ENCODE measurements around the gene NR2F1. TPM values are rescaled to one million over a fixed set of nuclear protein-coding genes. Genes with fewer than 3 reads are reported as not detected.

NR2F1 gene
- total RNA-seq, 4 donors from 2014 or later: 25.8 to 43.3 (median 37.5) TPM

DNA sequence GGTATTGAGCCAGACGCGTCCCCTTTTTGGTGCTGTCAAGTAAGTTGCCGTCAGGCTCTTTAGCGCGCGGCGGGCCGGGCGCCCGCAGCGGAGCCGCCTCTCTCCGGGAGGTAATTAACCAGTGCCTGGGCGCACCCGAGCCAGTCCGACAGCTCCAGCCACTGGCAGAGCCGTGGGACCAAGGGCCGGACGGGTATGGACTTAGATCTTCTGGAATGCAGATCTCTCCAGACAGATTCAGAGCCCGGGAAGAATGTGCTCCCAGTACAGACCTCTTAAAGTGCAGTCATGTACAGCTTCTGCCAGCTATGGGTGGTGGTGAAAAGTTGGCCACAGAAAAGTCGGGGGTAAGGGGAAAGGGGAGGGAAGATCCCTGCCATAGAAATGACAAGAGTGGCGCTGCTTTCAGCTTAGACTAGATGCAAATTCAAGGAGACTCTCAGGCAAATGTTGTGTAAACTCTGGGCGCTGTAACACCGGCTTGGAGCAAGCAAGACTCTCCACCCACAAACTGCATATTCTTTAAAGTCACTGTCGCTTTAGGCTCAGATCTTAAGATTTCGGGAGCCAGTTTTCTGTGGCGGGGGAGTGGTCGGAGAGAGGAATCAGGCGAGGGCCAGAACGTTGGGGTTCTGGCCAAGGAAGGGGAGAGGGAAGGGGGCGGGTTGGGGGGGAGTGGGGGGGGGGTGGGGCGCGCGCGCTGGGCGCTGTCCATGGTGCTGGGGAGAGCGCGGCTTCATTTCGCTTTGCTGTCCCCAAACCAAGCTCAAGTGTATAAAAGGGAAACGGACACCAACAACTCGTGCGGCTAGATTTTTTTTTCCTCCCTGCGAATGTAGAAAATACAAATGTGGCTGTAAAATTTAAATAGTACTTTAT, 29.2 kb downstream of the NR2F1 start:
- Histone ChIP-seq H3K27ac (no peak overlapping the region), H3K9me3 (no peaks in the 10 kb centered on the region), H3K4me3 (replicated peaks in 1 of 3) (no peak overlapping the region), H3K4me1 (peaks cover 0 to 22% of the 10 kb centered on the region in 2 donors), H3K27me3 (peaks cover 51% of the 10 kb centered on the region), H3K36me3 (no peaks in the 10 kb centered on the region)
- WGBS, 2 donors: 4 to 6% methylated on average over 39 to 43 of the region's 43 CpGs
- TF ChIP-seq POLR2A (IDR thresholded peaks at IDR 0.05): no peak
- TF ChIP-seq, protein P1, sequence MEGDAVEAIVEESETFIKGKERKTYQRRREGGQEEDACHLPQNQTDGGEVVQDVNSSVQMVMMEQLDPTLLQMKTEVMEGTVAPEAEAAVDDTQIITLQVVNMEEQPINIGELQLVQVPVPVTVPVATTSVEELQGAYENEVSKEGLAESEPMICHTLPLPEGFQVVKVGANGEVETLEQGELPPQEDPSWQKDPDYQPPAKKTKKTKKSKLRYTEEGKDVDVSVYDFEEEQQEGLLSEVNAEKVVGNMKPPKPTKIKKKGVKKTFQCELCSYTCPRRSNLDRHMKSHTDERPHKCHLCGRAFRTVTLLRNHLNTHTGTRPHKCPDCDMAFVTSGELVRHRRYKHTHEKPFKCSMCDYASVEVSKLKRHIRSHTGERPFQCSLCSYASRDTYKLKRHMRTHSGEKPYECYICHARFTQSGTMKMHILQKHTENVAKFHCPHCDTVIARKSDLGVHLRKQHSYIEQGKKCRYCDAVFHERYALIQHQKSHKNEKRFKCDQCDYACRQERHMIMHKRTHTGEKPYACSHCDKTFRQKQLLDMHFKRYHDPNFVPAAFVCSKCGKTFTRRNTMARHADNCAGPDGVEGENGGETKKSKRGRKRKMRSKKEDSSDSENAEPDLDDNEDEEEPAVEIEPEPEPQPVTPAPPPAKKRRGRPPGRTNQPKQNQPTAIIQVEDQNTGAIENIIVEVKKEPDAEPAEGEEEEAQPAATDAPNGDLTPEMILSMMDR (IDR thresholded peaks at IDR 0.05): no peak
- intact Hi-C loops (cut with DNase I): no loop called here
- DNase-seq: peak in 1 of 2 donors; percentile 17

DNA sequence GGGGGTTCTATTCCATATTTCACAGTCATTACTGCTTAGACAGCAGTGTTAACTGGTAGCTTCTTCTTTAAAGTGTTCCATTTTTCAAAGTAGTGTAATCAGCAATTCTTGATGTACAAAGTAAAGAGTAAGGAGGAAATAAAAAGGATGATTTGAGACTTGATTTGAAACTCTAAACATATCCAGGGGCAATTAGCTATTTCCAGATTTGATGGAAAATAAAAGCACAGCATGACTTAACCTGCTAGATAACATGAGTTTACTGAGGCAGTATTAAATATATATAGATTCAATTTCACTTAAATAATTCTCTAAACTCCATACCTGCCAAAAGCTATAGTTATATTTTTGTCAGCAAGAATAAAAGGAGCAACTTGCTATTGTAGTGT, 29.8 kb downstream of the NR2F1 start:
- DNase-seq: no peak
- H3K27me3 ChIP-seq: peaks cover 47% of the 10 kb centered on the region
- TF ChIP-seq, protein P1 (IDR thresholded peaks at IDR 0.05): no peak
- TF ChIP-seq POLR2A (IDR thresholded peaks at IDR 0.05): no peak
- intact Hi-C loops (cut with DNase I): no loop called here
- H3K4me1 ChIP-seq: peaks cover 0 to 17% of the 10 kb centered on the region in 2 donors
- no peak overlapping the region for H3K4me3 ChIP-seq (replicated peaks in 1 of 3)
- H3K36me3 ChIP-seq: no peaks in the 10 kb centered on the region
- H3K27ac ChIP-seq: no peak overlapping the region
- H3K9me3 ChIP-seq: no peaks in the 10 kb centered on the region

DNA sequence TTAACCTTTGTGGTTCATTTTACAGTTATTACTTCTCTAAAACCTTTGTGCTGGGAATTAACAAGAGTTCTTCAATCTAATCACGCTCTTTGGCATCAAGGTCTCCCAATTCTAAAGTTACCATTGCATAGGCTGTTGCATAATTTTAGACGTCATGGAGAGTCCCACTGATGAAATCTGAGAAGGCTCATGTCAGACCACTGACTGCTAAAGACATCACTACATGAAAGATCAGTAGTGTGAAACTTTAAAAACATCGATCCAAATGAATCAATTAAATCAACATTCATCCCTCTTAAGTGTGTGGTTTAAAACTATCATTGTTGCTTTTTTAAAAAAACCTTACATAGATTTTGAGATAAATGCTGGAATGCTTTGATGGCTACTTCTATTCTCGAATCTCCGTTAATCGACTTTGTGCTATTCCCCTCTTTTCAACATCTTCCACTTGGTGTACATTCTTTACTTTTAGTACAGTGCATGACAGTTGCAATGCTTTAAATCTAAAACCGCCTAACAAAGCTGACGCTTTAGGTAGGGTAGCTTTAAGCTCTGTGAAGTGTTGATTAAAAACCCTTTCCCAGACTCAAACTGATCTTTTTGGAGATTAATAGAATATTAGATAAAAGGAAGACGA, 33.6 kb downstream of the NR2F1 start:
- H3K27me3 ChIP-seq: peaks cover 16% of the 10 kb centered on the region
- DNase-seq: no peak
- no peak overlapping the region for H3K4me3 ChIP-seq (replicated peaks in 1 of 3)
- intact Hi-C loops (cut with DNase I): no loop called here
- 88 to 89% methylated on average over 9 of the region's 9 CpGs for WGBS, 2 donors
- TF ChIP-seq POLR2A (IDR thresholded peaks at IDR 0.05): no peak
- TF ChIP-seq, protein P1 (IDR thresholded peaks at IDR 0.05): no peak
- no peaks in the 10 kb centered on the region for H3K36me3 ChIP-seq
- H3K27ac ChIP-seq: no peak overlapping the region
- H3K9me3 ChIP-seq: no peaks in the 10 kb centered on the region
- H3K4me1 ChIP-seq: peaks cover 0 to 13% of the 10 kb centered on the region in 2 donors

DNA sequence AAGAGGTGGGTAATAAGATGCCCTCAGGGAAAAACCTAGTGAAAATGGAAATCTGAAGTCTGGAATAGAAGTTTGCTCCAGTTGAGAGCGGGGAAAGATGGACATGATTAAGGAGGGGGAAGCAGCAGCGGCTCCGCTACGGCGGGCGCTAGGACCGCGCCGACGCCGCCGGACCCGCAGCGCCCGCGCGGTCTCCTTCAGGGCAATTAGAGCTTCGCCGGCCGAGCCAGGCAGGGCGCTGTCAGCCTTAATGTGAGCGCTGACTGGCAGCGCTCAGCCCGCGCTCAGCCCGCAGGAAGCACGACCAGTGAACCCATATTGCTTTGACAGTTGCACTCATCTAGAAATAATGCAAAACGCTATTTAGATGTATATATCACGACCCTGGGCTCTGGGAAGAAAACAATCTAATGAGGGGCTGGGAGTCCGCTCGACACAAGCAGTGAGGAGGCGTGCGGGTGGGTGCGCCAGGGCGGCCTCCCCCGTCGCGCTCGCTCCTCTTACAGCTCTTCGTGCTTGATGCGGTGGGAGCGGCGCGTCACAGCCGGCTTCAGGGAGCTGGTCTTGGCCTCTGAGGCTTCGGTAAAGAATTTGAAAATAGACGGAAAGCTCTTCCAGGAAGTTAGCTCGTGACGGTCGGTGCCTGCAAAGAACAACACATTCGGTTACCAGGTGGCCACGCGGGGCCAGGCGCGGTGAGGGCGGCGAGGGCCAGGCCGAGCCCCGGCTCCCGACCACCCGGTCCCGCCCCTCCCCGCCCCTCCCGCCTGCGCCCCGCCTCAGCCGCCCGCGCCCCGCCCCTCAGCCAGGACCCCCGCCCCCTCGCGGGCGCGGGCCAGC, 37.7 kb downstream of the NR2F1 start:
- 0% methylated on average over 21 to 58 of the region's 75 CpGs for WGBS, 2 donors
- H3K4me1 ChIP-seq: no peaks in the 10 kb centered on the region
- H3K4me3 ChIP-seq (replicated peaks in 1 of 3): peak overlapping the region; percentile 30 to 56 (median 54)
- H3K27ac ChIP-seq: peak overlapping the region in 2 of 3 donors; percentile 41 to 57
- H3K27me3 ChIP-seq: no peaks in the 10 kb centered on the region
- H3K9me3 ChIP-seq: no peaks in the 10 kb centered on the region
- no peak for TF ChIP-seq POLR2A (IDR thresholded peaks at IDR 0.05)
- TF ChIP-seq, protein P1 (IDR thresholded peaks at IDR 0.05): peak in 1 of 6 experiments; percentile 19
- no peaks in the 10 kb centered on the region for H3K36me3 ChIP-seq
- peak; percentile 71 to 72 for DNase-seq
- intact Hi-C loops (cut with DNase I): no loop called here

Measured in thyroid gland (tissue), 4 donors.